B cell (primary cell): ENCODE results near the gene RALB. TPM values are rescaled to one million over a fixed set of nuclear protein-coding genes. Genes with fewer than 3 reads are reported as not detected.

Source experiments
- ATAC-seq: fragments of 200-7000 bp; cut with Tn5 transposase; one replicate; pipeline ENCODE4 v1.10.0; 2021; ENCODE audit warnings: low read depth, mild to moderate bottlenecking, moderate number of reproducible peaks, moderate library complexity
- CTCF ChIA-PET: fragments of 350-600 bp; sonication (Branson Sonifier 250); formaldehyde crosslinking; loops from one replicate; lab custom pipeline; 2021; ENCODE audit warnings: antibody characterized with exemption, inconsistent platforms; lab: Charles Lee
- POLR2A ChIA-PET: fragments of 350-600 bp; sonication (Branson Sonifier 250); formaldehyde crosslinking; loops from one replicate; lab custom pipeline; 2021; ENCODE audit warnings: antibody characterized with exemption; lab: Charles Lee
- DNase-seq: peaks from one replicate; pipeline ENCODE4 v3.0.0; 2013
- H2AFZ ChIP-seq: 2 replicates; pipeline ENCODE4 v1.6.1; 2012; ENCODE audit warnings: mild to moderate bottlenecking, low read depth, low read length; ENCODE audit not compliant: insufficient read depth, poor library complexity, severe bottlenecking
- H3K27ac ChIP-seq, 2 donors: 1 replicate in 1 of 2; 2 replicates in 1 of 2; pipeline ENCODE4 v1.5.1; 2012 to 2013; ENCODE audit warnings: low read length in 2 of 2, mild to moderate bottlenecking in 2 of 2, moderate library complexity in 1 of 2
- H3K27me3 ChIP-seq, 4 experiments: fragments of 200-600 bp in 1 of 4; sonication (generic) in 1 of 4; replicated peaks in 1 of 4; 1 replicate in 2 of 4; 2 replicates in 2 of 4; pipeline versions ENCODE4 v1.6.1 to v1.7.0; 2013 to 2016; ENCODE audit warnings: low read length in 3 of 4, mild to moderate bottlenecking in 2 of 4, mixed read lengths in 1 of 4, moderate library complexity in 1 of 4; ENCODE audit not compliant: insufficient read depth in 4 of 4, control insufficient read depth in 3 of 4; ENCODE audit errors: control extremely low read depth in 1 of 4
- H3K36me3 ChIP-seq, 2 experiments: replicated peaks in 1 of 2; 1 replicate in 1 of 2; 2 replicates in 1 of 2; pipeline versions ENCODE4 v1.6.1 to v1.7.1; 2013; ENCODE audit warnings: low read length in 1 of 2; ENCODE audit not compliant: insufficient read depth in 2 of 2, control insufficient read depth in 1 of 2; ENCODE audit errors: control extremely low read depth in 1 of 2, extremely low read depth in 1 of 2
- H3K4me1 ChIP-seq, 2 donors: fragments of 200-600 bp in 1 of 2; sonication (generic) in 1 of 2; 1 replicate in 1 of 2; 2 replicates in 1 of 2; pipeline versions ENCODE4 v1.5.1 to v1.6.1; 2013 to 2017; ENCODE audit warnings: low read length in 2 of 2; ENCODE audit not compliant: control insufficient read depth in 2 of 2, insufficient read depth in 2 of 2
- H3K4me2 ChIP-seq: replicated peaks from 2 replicates; pipeline ENCODE3; 2012; ENCODE audit warnings: mild to moderate bottlenecking, low read depth, low read length; ENCODE audit not compliant: poor library complexity, severe bottlenecking
- H3K4me3 ChIP-seq, 5 experiments: fragments of 200-600 bp in 1 of 5; sonication (generic) in 1 of 5; 1 replicate in 3 of 5; 2 replicates in 2 of 5; pipeline versions ENCODE4 v1.5.1 to v1.7.0; 2011 to 2016; ENCODE audit warnings: low read length in 4 of 5, mild to moderate bottlenecking in 4 of 5, low read depth in 2 of 5, control low read depth in 1 of 5, moderate library complexity in 1 of 5; ENCODE audit not compliant: insufficient read depth in 1 of 5; ENCODE audit errors: control extremely low read depth in 1 of 5, extremely low read depth in 1 of 5
- H3K79me2 ChIP-seq: fragments of 200-600 bp; sonication (generic); one replicate; pipeline ENCODE4 v1.6.0; 2016; ENCODE audit warnings: low read length; ENCODE audit not compliant: control insufficient read depth, insufficient read depth
- H3K9ac ChIP-seq: fragments of 200-600 bp; sonication (generic); 2 replicates; pipeline ENCODE4 v1.6.1; 2017; ENCODE audit warnings: mild to moderate bottlenecking, low read length, moderate library complexity
- H3K9me3 ChIP-seq, 3 donors: one replicate each; pipeline versions ENCODE4 v1.6.1 to v1.7.1; 2013; ENCODE audit warnings: low read length in 2 of 3; ENCODE audit not compliant: control insufficient read depth in 2 of 3, insufficient read depth in 1 of 3; ENCODE audit errors: control extremely low read depth in 1 of 3
- H4K20me1 ChIP-seq: 2 replicates; pipeline ENCODE4 v1.6.0; 2012; ENCODE audit warnings: mild to moderate bottlenecking, low read length; ENCODE audit not compliant: insufficient read depth, control insufficient read depth, poor library complexity, severe bottlenecking
- H3K27ac Mint-ChIP-seq: one replicate; pipeline ENCODE4 v1.8.0; 2021; ENCODE audit warnings: mixed read lengths
- H3K27me3 Mint-ChIP-seq: one replicate; pipeline ENCODE4 v1.8.0; 2021; ENCODE audit warnings: mixed read lengths
- H3K4me1 Mint-ChIP-seq: one replicate; pipeline ENCODE4 v1.8.0; 2021; ENCODE audit warnings: mixed read lengths
- H3K4me3 Mint-ChIP-seq: one replicate; pipeline ENCODE4 v1.8.0; 2021; ENCODE audit warnings: mixed read lengths
- H3K9me3 Mint-ChIP-seq: one replicate; pipeline ENCODE4 v1.8.0; 2022; ENCODE audit warnings: mixed read lengths; ENCODE audit not compliant: insufficient read depth
- CTCF ChIP-seq: fragments of 200-600 bp; IDR thresholded peaks from one replicate; pipeline ENCODE4 v1.8.0; 2022; ENCODE audit warnings: antibody characterized with exemption, mild to moderate bottlenecking
- EZH2 ChIP-seq: IDR thresholded peaks from 2 replicates; pipeline ENCODE4 v1.6.1; 2012; ENCODE audit warnings: borderline replicate concordance, low read depth, mild to moderate bottlenecking, moderate library complexity, low read length; ENCODE audit not compliant: insufficient read depth, poor library complexity, severe bottlenecking
- WGBS: methylation state at CpG from one replicate; pipeline ENCODE4 v1.1.5; 2013; ENCODE audit warnings: missing lambda C conversion rate; ENCODE audit not compliant: insufficient coverage; 5-methylcytosine and 5-hydroxymethylcytosine counted together
- intact Hi-C: fragments of 100-400 bp; cut with micrococcal nuclease; formaldehyde crosslinking; loops from one replicate; pipeline ENCODE4 v1.10.0; 2022
- polyA plus RNA-seq: library from polyadenylated mRNA; depleted of rRNA; stranded (reverse); fragments of >200 nt; gene quantifications from 2 replicates; pipeline ENCODE4 v1.2.3, GENCODE V29; 2012
- total RNA-seq, 2 donors: library from RNA; stranded (reverse); fragments of 120-200 nt in 1 of 2; gene quantifications; 1 replicate in 1 of 2; 2 replicates in 1 of 2; pipeline versions ENCODE4 v1.2.3 to v1.2.4, GENCODE V29; 2013 to 2022

Gene RALB
- total and polyA plus RNA-seq, 2 donors (not counting 1 experiment from before 2014, with no cell fraction given), result 19.3 to 35.9 TPM

- ChIA-PET POLR2A (no interaction called here), CTCF (interaction anchor here (1.3 to 1.5 kb wide), 2 partner anchors 168 to 338 kb away, joined by 4 to 10 read pairs; no protein-coding TSS in a partner anchor)
- Mint-ChIP-seq H3K9me3 (no peaks in the 10 kb centered on the region), H3K4me3 (peak overlapping the region; percentile 41), H3K4me1 (peaks cover 23% of the 10 kb centered on the region), H3K27ac (no peak overlapping the region), H3K27me3 (peaks cover 48% of the 10 kb centered on the region)
- Histone ChIP-seq H3K79me2 (no peaks in the 10 kb centered on the region), H3K27me3 (peaks cover 0 to 68% (median 32%) of the 10 kb centered on the region in 4 experiments), H3K27ac (no peak overlapping the region), H3K4me2 (no peak overlapping the region), H3K4me1 (peaks cover 23 to 34% of the 10 kb centered on the region in 2 donors), H3K4me3 (no peak overlapping the region), H4K20me1 (no peaks in the 10 kb centered on the region), H3K36me3 (no peaks in the 10 kb centered on the region), H3K9me3 (peaks cover 0 to 11% (median 0%) of the 10 kb centered on the region in 3 donors), H3K9ac (no peak overlapping the region), H2AFZ (no peak overlapping the region)
- DNase-seq (no peak), ATAC-seq (no peak)
- TF ChIP-seq EZH2, result no peak
- no peak for TF ChIP-seq CTCF
- intact Hi-C loops, result no loop called here
- 29% methylated on average over 7 of the region's 7 CpGs for WGBS
These were observed 89.8 kb downstream of the RALB start for GRCh38 chr2:120342446-120342845.

GRCh38 chr2:120343100-120343432 is 90.4 kb downstream of the RALB start:
- no peak for ATAC-seq
- WGBS, result 35% methylated on average over 5 of the region's 5 CpGs
- H3K27ac ChIP-seq, result no peak overlapping the region
- peak overlapping the region in 2 of 5 experiments; percentile 8 to 30 for H3K4me3 ChIP-seq
- H3K27me3 Mint-ChIP-seq, result peaks cover 49% of the 10 kb centered on the region
- H3K4me1 ChIP-seq, result peaks cover 26 to 34% of the 10 kb centered on the region in 2 donors
- peaks cover 0 to 73% (median 33%) of the 10 kb centered on the region in 4 experiments for H3K27me3 ChIP-seq
- peak overlapping the region; percentile 50 for H3K4me3 Mint-ChIP-seq
- H3K9me3 Mint-ChIP-seq, result no peaks in the 10 kb centered on the region
- H3K9me3 ChIP-seq, result peaks cover 0 to 11% (median 0%) of the 10 kb centered on the region in 3 donors
- no peak for DNase-seq
- no peaks in the 10 kb centered on the region for H3K79me2 ChIP-seq
- peaks cover 26% of the 10 kb centered on the region for H3K4me1 Mint-ChIP-seq
- peak overlapping the region; percentile 50 for H2AFZ ChIP-seq
- ChIA-PET CTCF (interaction anchor here (0.6 to 1.5 kb wide), 6 partner anchors 11 to 338 kb away, joined by 3 to 10 read pairs (median 4); no protein-coding TSS in a partner anchor), POLR2A (no interaction called here)
- intact Hi-C loops, result no loop called here
- no peak overlapping the region for H3K27ac Mint-ChIP-seq
- H3K9ac ChIP-seq, result peak overlapping the region; percentile 25
- H4K20me1 ChIP-seq, result no peaks in the 10 kb centered on the region
- H3K4me2 ChIP-seq, result peak overlapping the region; percentile 89
- no peaks in the 10 kb centered on the region for H3K36me3 ChIP-seq
- TF ChIP-seq EZH2, result peak; percentile 1
- TF ChIP-seq CTCF, result no peak
